IMR-90 (cell line): ENCODE measurements around the gene HS2ST1. TPM values are rescaled to one million over a fixed set of nuclear protein-coding genes. Genes with fewer than 3 reads are reported as not detected.

Source experiments
- ATAC-seq: fragments of 200-7000 bp; cut with Tn5 transposase; 2 replicates; pipeline ENCODE4 v1.9.1; 2020; ENCODE audit warnings: low read depth, mild to moderate bottlenecking, moderate library complexity
- BruUV-seq: library from RNA; stranded (reverse); fragments of 400-500 nt; replicated peaks from 2 replicates; lab custom pipeline; 2021; lab: Mats Ljungman, UMichigan
- CTCF ChIA-PET: fragments of 300-600 bp; formaldehyde crosslinking; extraction: SDS; loops from one replicate; lab custom pipeline; 2021; ENCODE audit warnings: antibody characterized with exemption; lab: Yijun Ruan, JAX
- POLR2A ChIA-PET: fragments of 300-600 bp; sonication (Branson Sonifier 250); formaldehyde crosslinking; loops from one replicate; lab custom pipeline; 2022; ENCODE audit warnings: antibody characterized with exemption; ENCODE audit not compliant: unreplicated experiment; lab: Charles Lee
- DNase-seq: peaks from one replicate; pipeline ENCODE4 v3.0.0; 2013
- H2AFZ ChIP-seq: replicated peaks from 2 replicates; pipeline ENCODE3; 2013; ENCODE audit warnings: low read length, mild to moderate bottlenecking; ENCODE audit not compliant: poor library complexity
- H2AK5ac ChIP-seq: 2 replicates; pipeline ENCODE4 v1.6.1; 2013; ENCODE audit warnings: low read depth, low read length, inconsistent platforms
- H2AK9ac ChIP-seq: replicated peaks from 2 replicates; pipeline ENCODE3; 2013; ENCODE audit warnings: mild to moderate bottlenecking, low read depth, low read length, moderate library complexity; ENCODE audit not compliant: poor library complexity
- H2BK120ac ChIP-seq: 2 replicates; pipeline ENCODE4 v1.6.1; 2013; ENCODE audit warnings: low read depth, low read length, inconsistent platforms
- H2BK15ac ChIP-seq: 3 replicates; pipeline ENCODE4 v1.6.1; 2013; ENCODE audit warnings: low read depth, low read length, inconsistent platforms
- H2BK20ac ChIP-seq: 2 replicates; pipeline ENCODE4 v1.6.1; 2013; ENCODE audit warnings: low read depth, mild to moderate bottlenecking, inconsistent platforms, low read length, moderate library complexity
- H2BK5ac ChIP-seq: 2 replicates; pipeline ENCODE4 v1.6.1; 2013; ENCODE audit warnings: mild to moderate bottlenecking, low read depth, low read length, inconsistent platforms; ENCODE audit not compliant: poor library complexity, severe bottlenecking
- H3K14ac ChIP-seq: replicated peaks from 2 replicates; pipeline ENCODE4 v1.6.1; 2013; ENCODE audit warnings: low read depth, low read length, inconsistent platforms
- H3K18ac ChIP-seq: 2 replicates; pipeline ENCODE4 v1.6.1; 2013; ENCODE audit warnings: low read depth, low read length, control low read depth
- H3K23ac ChIP-seq: 2 replicates; pipeline ENCODE4 v1.6.1; 2013; ENCODE audit warnings: low read depth, low read length, inconsistent platforms
- H3K27ac ChIP-seq: 2 replicates; pipeline ENCODE4 v1.5.1; 2013; ENCODE audit warnings: mild to moderate bottlenecking, control low read depth, low read length; ENCODE audit not compliant: insufficient read depth
- H3K27me3 ChIP-seq: 2 replicates; pipeline ENCODE4 v1.6.1; 2013; ENCODE audit warnings: low read length; ENCODE audit not compliant: control insufficient read depth, insufficient read depth
- H3K36me3 ChIP-seq: 2 replicates; pipeline ENCODE4 v1.6.1; 2013; ENCODE audit warnings: low read length, mixed read lengths; ENCODE audit not compliant: control insufficient read depth, insufficient read depth
- H3K4ac ChIP-seq: 2 replicates; pipeline ENCODE4 v1.6.1; 2013; ENCODE audit warnings: low read depth, low read length, inconsistent platforms
- H3K4me1 ChIP-seq: 2 replicates; pipeline ENCODE4 v1.6.1; 2013; ENCODE audit warnings: low read length, mixed read lengths; ENCODE audit not compliant: control insufficient read depth, insufficient read depth
- H3K4me2 ChIP-seq: 2 replicates; pipeline ENCODE4 v1.6.1; 2013; ENCODE audit warnings: low read depth, mild to moderate bottlenecking, control low read depth, low read length, moderate library complexity
- H3K4me3 ChIP-seq: 2 replicates; pipeline ENCODE4 v1.5.1; 2013; ENCODE audit warnings: low read depth, mild to moderate bottlenecking, control low read depth, low read length, moderate library complexity; ENCODE audit not compliant: insufficient read depth
- H3K56ac ChIP-seq: 2 replicates; pipeline ENCODE4 v1.6.1; 2013; ENCODE audit warnings: low read length, inconsistent platforms; ENCODE audit not compliant: insufficient read depth; ENCODE audit errors: extremely low read depth
- H3K79me1 ChIP-seq, 2 experiments: 2 replicates each; pipeline ENCODE4 v1.6.1; 2013; ENCODE audit warnings: low read length in 2 of 2, inconsistent platforms in 1 of 2, low read depth in 1 of 2
- H3K9ac ChIP-seq: 2 replicates; pipeline ENCODE4 v1.6.1; 2013; ENCODE audit warnings: low read depth, low read length, control low read depth
- H3K9me1 ChIP-seq: 2 replicates; pipeline ENCODE4 v1.6.1; 2013; ENCODE audit warnings: low read length, inconsistent platforms; ENCODE audit not compliant: insufficient read depth
- H3K9me3 ChIP-seq: 2 replicates; pipeline ENCODE4 v1.6.1; 2013; ENCODE audit warnings: low read length; ENCODE audit not compliant: control insufficient read depth, insufficient read depth
- H4K20me1 ChIP-seq: 2 replicates; pipeline ENCODE4 v1.6.1; 2013; ENCODE audit warnings: low read length, inconsistent platforms; ENCODE audit not compliant: insufficient read depth
- H4K5ac ChIP-seq: 2 replicates; pipeline ENCODE4 v1.6.1; 2013; ENCODE audit warnings: mild to moderate bottlenecking, low read depth, low read length, control low read depth
- H4K8ac ChIP-seq, 2 experiments: 2 replicates each; pipeline ENCODE4 v1.6.1; 2013; ENCODE audit warnings: low read depth in 2 of 2, low read length in 2 of 2, control low read depth in 1 of 2, inconsistent platforms in 1 of 2
- H4K91ac ChIP-seq: 2 replicates; pipeline ENCODE4 v1.6.1; 2013; ENCODE audit warnings: low read depth, low read length, inconsistent platforms; ENCODE audit not compliant: insufficient read depth
- CHD1 ChIP-seq: IDR thresholded peaks from 2 replicates; pipeline ENCODE4 v1.6.1; 2012; ENCODE audit warnings: low read depth, low read length, improper control_type of control experiment
- MXI1 ChIP-seq: IDR thresholded peaks from 2 replicates; pipeline ENCODE4 v1.6.1; 2012; ENCODE audit warnings: low read depth, mild to moderate bottlenecking, low read length, moderate library complexity, borderline replicate concordance
- NFE2L2 ChIP-seq: fragments of 150-350 bp; IDR thresholded peaks from 2 replicates; pipeline ENCODE4 v1.6.1; 2016; ENCODE audit warnings: low read depth, mild to moderate bottlenecking, low read length
- POLR2A ChIP-seq: IDR thresholded peaks from 2 replicates; pipeline ENCODE4 v1.6.1; 2012; ENCODE audit warnings: mild to moderate bottlenecking, low read depth, low read length
- RFX5 ChIP-seq: IDR thresholded peaks from 2 replicates; pipeline ENCODE4 v1.8.0; 2012; ENCODE audit warnings: low read depth, mild to moderate bottlenecking, low read length, moderate library complexity
- SMC3 ChIP-seq: fragments of 150-350 bp; IDR thresholded peaks from 2 replicates; pipeline ENCODE4 v1.6.1; 2016; ENCODE audit warnings: low read depth, mild to moderate bottlenecking, antibody characterized with exemption, low read length, moderate library complexity
- dilution Hi-C: fragments of 300-500 bp; cut with HindIII; formaldehyde crosslinking; loops from one replicate; pipeline ENCODE4 v1.14.3; 2018; ENCODE audit warnings: low sequenced_read_pairs; ENCODE audit not compliant: unreplicated experiment
- in situ Hi-C: fragments of 300-500 bp; cut with MboI; formaldehyde crosslinking; loops from 3 replicates; pipeline ENCODE4 v1.14.3; 2019; ENCODE audit warnings: low sequenced_read_pairs, inconsistent platforms, mixed read lengths
- intact Hi-C: fragments of 100-400 bp; cut with micrococcal nuclease; formaldehyde crosslinking; loops from 2 replicates; pipeline ENCODE4 v1.10.0; 2022
- polyA plus RNA-seq, 3 experiments: library from polyadenylated mRNA; depleted of rRNA; stranded (reverse); fragments of >200 nt; gene quantifications; 2 replicates each; pipeline ENCODE4 v1.2.3, GENCODE V29; 2012; ENCODE audit warnings: low replicate concordance in 1 of 3
- total RNA-seq: library from RNA; depleted of rRNA; stranded (reverse); fragments of >200 nt; gene quantifications from 2 replicates; pipeline ENCODE4 v1.2.3, GENCODE V29; 2012
- TF ChIP-seq, protein P1 (sequence below): conservative IDR thresholded peaks from 2 replicates; pipeline ENCODE4 v1.5.1; 2012; ENCODE audit warnings: mild to moderate bottlenecking, low read depth, low read length, improper control_type of control experiment
- TF ChIP-seq, protein P2 (sequence below): fragments of 150-350 bp; IDR thresholded peaks from 2 replicates; pipeline ENCODE4 v1.6.1; 2017; ENCODE audit warnings: mild to moderate bottlenecking, antibody characterized with exemption, low read length, low read depth

HS2ST1 gene
- total and polyA plus RNA-seq, 2 of the 4 experiments (the other 2 are of a cell fraction), result 7.8 to 13.1 TPM

DNA sequence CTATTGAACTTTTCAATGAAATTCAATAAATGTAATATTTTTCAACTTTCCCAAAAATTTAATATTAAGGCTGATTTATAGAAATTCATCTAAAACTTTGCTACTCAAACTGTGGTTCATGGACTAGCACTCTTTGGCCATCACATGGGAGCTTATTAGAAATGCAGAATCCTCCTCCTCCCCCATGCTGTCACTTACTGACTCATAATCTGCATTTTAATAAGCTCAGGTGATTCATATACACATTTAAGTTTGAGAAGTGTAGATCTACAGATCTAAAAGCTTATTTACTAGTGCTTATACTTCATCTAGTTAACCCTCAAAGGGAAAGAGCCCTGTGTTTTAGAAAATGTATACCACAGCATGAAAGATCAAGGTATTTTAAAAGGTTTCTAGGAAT is 84.3 kb downstream of the HS2ST1 start:
- Histone ChIP-seq H3K27me3 (no peaks in the 10 kb centered on the region), H3K14ac (no peak overlapping the region), H4K5ac (no peak overlapping the region), H2BK15ac (no peak overlapping the region), H2BK20ac (no peak overlapping the region), H2AK9ac (no peak overlapping the region), H3K23ac (no peak overlapping the region), H4K91ac (no peak overlapping the region), H2AK5ac (no peak overlapping the region), H3K18ac (no peak overlapping the region), H3K9ac (no peak overlapping the region), H4K20me1 (no peaks in the 10 kb centered on the region), H3K4me3 (no peak overlapping the region), H3K79me1 (peaks cover 0 to 2% of the 10 kb centered on the region in 2 experiments; a peak in 1 of 4 replicates), H3K9me1 (no peaks in the 10 kb centered on the region), H2BK120ac (no peak overlapping the region), H3K9me3 (no peaks in the 10 kb centered on the region), H3K56ac (no peak overlapping the region), H2AFZ (no peak overlapping the region), H3K4me1 (no peaks in the 10 kb centered on the region), H2BK5ac (no peak overlapping the region), H3K36me3 (no peaks in the 10 kb centered on the region), H3K4me2 (no peak overlapping the region), H4K8ac (no peak overlapping the region), H3K4ac (no peak overlapping the region), H3K27ac (no peak overlapping the region)
- intact Hi-C loops (no loop called here), dilution Hi-C loops (no loop called here), in situ Hi-C loops (no loop called here)
- ChIA-PET POLR2A (no interaction called here), CTCF (no interaction called here)
- ATAC-seq (no peak), DNase-seq (no peak)
- BruUV-seq, result no TSS peak
- TF ChIP-seq NFE2L2, result no peak
- TF ChIP-seq, protein P1, sequence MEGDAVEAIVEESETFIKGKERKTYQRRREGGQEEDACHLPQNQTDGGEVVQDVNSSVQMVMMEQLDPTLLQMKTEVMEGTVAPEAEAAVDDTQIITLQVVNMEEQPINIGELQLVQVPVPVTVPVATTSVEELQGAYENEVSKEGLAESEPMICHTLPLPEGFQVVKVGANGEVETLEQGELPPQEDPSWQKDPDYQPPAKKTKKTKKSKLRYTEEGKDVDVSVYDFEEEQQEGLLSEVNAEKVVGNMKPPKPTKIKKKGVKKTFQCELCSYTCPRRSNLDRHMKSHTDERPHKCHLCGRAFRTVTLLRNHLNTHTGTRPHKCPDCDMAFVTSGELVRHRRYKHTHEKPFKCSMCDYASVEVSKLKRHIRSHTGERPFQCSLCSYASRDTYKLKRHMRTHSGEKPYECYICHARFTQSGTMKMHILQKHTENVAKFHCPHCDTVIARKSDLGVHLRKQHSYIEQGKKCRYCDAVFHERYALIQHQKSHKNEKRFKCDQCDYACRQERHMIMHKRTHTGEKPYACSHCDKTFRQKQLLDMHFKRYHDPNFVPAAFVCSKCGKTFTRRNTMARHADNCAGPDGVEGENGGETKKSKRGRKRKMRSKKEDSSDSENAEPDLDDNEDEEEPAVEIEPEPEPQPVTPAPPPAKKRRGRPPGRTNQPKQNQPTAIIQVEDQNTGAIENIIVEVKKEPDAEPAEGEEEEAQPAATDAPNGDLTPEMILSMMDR, result no peak
- TF ChIP-seq SMC3, result no peak
- TF ChIP-seq, protein P2, sequence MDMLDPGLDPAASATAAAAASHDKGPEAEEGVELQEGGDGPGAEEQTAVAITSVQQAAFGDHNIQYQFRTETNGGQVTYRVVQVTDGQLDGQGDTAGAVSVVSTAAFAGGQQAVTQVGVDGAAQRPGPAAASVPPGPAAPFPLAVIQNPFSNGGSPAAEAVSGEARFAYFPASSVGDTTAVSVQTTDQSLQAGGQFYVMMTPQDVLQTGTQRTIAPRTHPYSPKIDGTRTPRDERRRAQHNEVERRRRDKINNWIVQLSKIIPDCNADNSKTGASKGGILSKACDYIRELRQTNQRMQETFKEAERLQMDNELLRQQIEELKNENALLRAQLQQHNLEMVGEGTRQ, result no peak
- TF ChIP-seq RFX5, result no peak
- no peak for TF ChIP-seq CHD1
- TF ChIP-seq POLR2A, result no peak
- TF ChIP-seq MXI1, result no peak
